GM12872 (cell line): ENCODE results near the gene METTL4.

Source experiments
- CTCF ChIP-seq: IDR thresholded peaks from 3 replicates; pipeline ENCODE4 v1.5.1; 2011; ENCODE audit warnings: low read depth, mild to moderate bottlenecking, low read length, moderate library complexity; ENCODE audit not compliant: insufficient read depth

The METTL4 gene

GRCh38 chr18:2573408-2573807 is 2.1 kb upstream of the METTL4 start:
- no peak for TF ChIP-seq CTCF

- no peak for TF ChIP-seq CTCF
Measured at GRCh38 chr18:2572892-2573291, 1.6 kb upstream of the METTL4 start.

GRCh38 chr18:2572171-2572569 is 865 bp upstream of the METTL4 start:
- no peak for TF ChIP-seq CTCF

GRCh38 chr18:2570772-2571199 is 519 bp downstream of the METTL4 start:
- no peak for TF ChIP-seq CTCF

GRCh38 chr18:2569338-2570207 is 1.7 kb downstream of the METTL4 start:
- no peak for TF ChIP-seq CTCF

GRCh38 chr18:2568605-2569004 is 2.7 kb downstream of the METTL4 start:
- no peak for TF ChIP-seq CTCF

GRCh38 chr18:2568129-2568528 is 3.2 kb downstream of the METTL4 start:
- TF ChIP-seq CTCF: no peak
